Astrocyte (in vitro differentiated cells and primary cell): ENCODE measurements around the gene SPZ1. TPM values are rescaled to one million over a fixed set of nuclear protein-coding genes. Genes with fewer than 3 reads are reported as not detected.

ENCODE experiments used
- DNase-seq: peaks from one replicate; pipeline ENCODE4 v3.0.0-alpha.2; 2010; ENCODE audit warnings: low read depth
- FAIRE-seq: peaks from 2 replicates; lab custom pipeline; 2011; peaks lifted over from hg19 to GRCh38; lab: Jason Lieb, UNC
- H2AFZ ChIP-seq: 2 replicates; pipeline ENCODE4 v1.6.0; 2012; ENCODE audit warnings: low read depth, low read length, inconsistent platforms
- H3K27ac ChIP-seq: 2 replicates; pipeline ENCODE4 v1.5.1; 2011; ENCODE audit warnings: low read depth, low read length, inconsistent platforms
- H3K27me3 ChIP-seq: 2 replicates; pipeline ENCODE4 v1.6.0; 2011; ENCODE audit warnings: low read length, inconsistent platforms; ENCODE audit not compliant: insufficient read depth
- H3K36me3 ChIP-seq: 2 replicates; pipeline ENCODE4 v1.5.1; 2011; ENCODE audit warnings: low read length, inconsistent platforms; ENCODE audit not compliant: insufficient read depth
- H3K4me1 ChIP-seq: 2 replicates; pipeline ENCODE4 v1.5.1; 2011; ENCODE audit warnings: low read length, inconsistent platforms; ENCODE audit not compliant: insufficient read depth
- H3K4me2 ChIP-seq: 2 replicates; pipeline ENCODE4 v1.6.0; 2012; ENCODE audit warnings: low read length, inconsistent platforms
- H3K4me3 ChIP-seq: 2 replicates; pipeline ENCODE4 v1.5.1; 2011; ENCODE audit warnings: low read depth, mild to moderate bottlenecking, low read length, inconsistent platforms; ENCODE audit not compliant: insufficient read depth
- H3K79me2 ChIP-seq: 2 replicates; pipeline ENCODE4 v1.6.0; 2012; ENCODE audit warnings: mild to moderate bottlenecking, low read length, inconsistent platforms; ENCODE audit not compliant: insufficient read depth
- H3K9ac ChIP-seq: 2 replicates; pipeline ENCODE4 v1.6.0; 2012; ENCODE audit warnings: mild to moderate bottlenecking, low read length, inconsistent platforms
- H3K9me3 ChIP-seq: 2 replicates; pipeline ENCODE4 v1.5.1; 2012; ENCODE audit warnings: low read depth, mild to moderate bottlenecking, low read length, inconsistent platforms; ENCODE audit not compliant: insufficient read depth
- H4K20me1 ChIP-seq: 2 replicates; pipeline ENCODE4 v1.6.0; 2012; ENCODE audit warnings: low read length, inconsistent platforms; ENCODE audit not compliant: insufficient read depth
- H3K27ac Mint-ChIP-seq: one replicate; pipeline ENCODE4 v1.8.0; 2021; ENCODE audit warnings: mild to moderate bottlenecking, mixed read lengths; ENCODE audit not compliant: unreplicated experiment
- H3K27me3 Mint-ChIP-seq: one replicate; pipeline ENCODE4 v1.8.0; 2021; ENCODE audit warnings: low read depth, mixed read lengths; ENCODE audit not compliant: unreplicated experiment
- H3K36me3 Mint-ChIP-seq: one replicate; pipeline ENCODE4 v1.8.0; 2021; ENCODE audit warnings: low read depth, mixed read lengths; ENCODE audit not compliant: unreplicated experiment
- H3K4me1 Mint-ChIP-seq: one replicate; pipeline ENCODE4 v1.8.0; 2021; ENCODE audit warnings: low read depth, mixed read lengths; ENCODE audit not compliant: unreplicated experiment
- H3K4me3 Mint-ChIP-seq: one replicate; pipeline ENCODE4 v1.8.0; 2021; ENCODE audit warnings: mild to moderate bottlenecking, moderate library complexity, mixed read lengths; ENCODE audit not compliant: unreplicated experiment
- H3K9me3 Mint-ChIP-seq: one replicate; pipeline ENCODE4 v1.8.0; 2021; ENCODE audit warnings: mild to moderate bottlenecking, mixed read lengths; ENCODE audit not compliant: unreplicated experiment
- EZH2 ChIP-seq: IDR thresholded peaks from 2 replicates; pipeline ENCODE4 v1.6.1; 2012; ENCODE audit warnings: mild to moderate bottlenecking, low read length, inconsistent platforms; ENCODE audit not compliant: insufficient read depth
- total RNA-seq: library from RNA; stranded (reverse); gene quantifications from 2 replicates; pipeline ENCODE4 v1.2.1, GENCODE V29; 2021
- TF ChIP-seq, protein P1 (sequence below): IDR thresholded peaks from 2 replicates; pipeline ENCODE4 v1.5.1; 2011; ENCODE audit warnings: low read depth, mild to moderate bottlenecking, inconsistent platforms, low read length, moderate library complexity; ENCODE audit not compliant: insufficient read depth

Gene SPZ1
- total RNA-seq, 1 donor from 2014 or later = not detected

- no peak for TF ChIP-seq EZH2
- TF ChIP-seq, protein P1, sequence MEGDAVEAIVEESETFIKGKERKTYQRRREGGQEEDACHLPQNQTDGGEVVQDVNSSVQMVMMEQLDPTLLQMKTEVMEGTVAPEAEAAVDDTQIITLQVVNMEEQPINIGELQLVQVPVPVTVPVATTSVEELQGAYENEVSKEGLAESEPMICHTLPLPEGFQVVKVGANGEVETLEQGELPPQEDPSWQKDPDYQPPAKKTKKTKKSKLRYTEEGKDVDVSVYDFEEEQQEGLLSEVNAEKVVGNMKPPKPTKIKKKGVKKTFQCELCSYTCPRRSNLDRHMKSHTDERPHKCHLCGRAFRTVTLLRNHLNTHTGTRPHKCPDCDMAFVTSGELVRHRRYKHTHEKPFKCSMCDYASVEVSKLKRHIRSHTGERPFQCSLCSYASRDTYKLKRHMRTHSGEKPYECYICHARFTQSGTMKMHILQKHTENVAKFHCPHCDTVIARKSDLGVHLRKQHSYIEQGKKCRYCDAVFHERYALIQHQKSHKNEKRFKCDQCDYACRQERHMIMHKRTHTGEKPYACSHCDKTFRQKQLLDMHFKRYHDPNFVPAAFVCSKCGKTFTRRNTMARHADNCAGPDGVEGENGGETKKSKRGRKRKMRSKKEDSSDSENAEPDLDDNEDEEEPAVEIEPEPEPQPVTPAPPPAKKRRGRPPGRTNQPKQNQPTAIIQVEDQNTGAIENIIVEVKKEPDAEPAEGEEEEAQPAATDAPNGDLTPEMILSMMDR = no peak
- Mint-ChIP-seq H3K4me3 (no peak overlapping the region), H3K36me3 (no peaks in the 10 kb centered on the region), H3K9me3 (no peaks in the 10 kb centered on the region), H3K4me1 (no peaks in the 10 kb centered on the region), H3K27ac (no peak overlapping the region), H3K27me3 (no peaks in the 10 kb centered on the region)
- Histone ChIP-seq H3K27ac (no peak overlapping the region), H3K27me3 (no peaks in the 10 kb centered on the region), H3K4me1 (no peaks in the 10 kb centered on the region), H3K9ac (no peak overlapping the region), H3K4me2 (no peak overlapping the region), H3K4me3 (no peak overlapping the region), H4K20me1 (no peaks in the 10 kb centered on the region), H3K79me2 (no peaks in the 10 kb centered on the region), H2AFZ (no peak overlapping the region), H3K9me3 (no peaks in the 10 kb centered on the region), H3K36me3 (no peaks in the 10 kb centered on the region)
- FAIRE-seq (no peak), DNase-seq (no peak)
These were observed 30.5 kb upstream of the SPZ1 start for GRCh38 chr5:80289320-80289719.

GRCh38 chr5:80291761-80292160 lies 28.0 kb upstream of the SPZ1 start:
- H3K27me3 ChIP-seq = no peaks in the 10 kb centered on the region
- DNase-seq = no peak
- H3K4me3 ChIP-seq = no peak overlapping the region
- no peak overlapping the region for H3K27ac Mint-ChIP-seq
- TF ChIP-seq, protein P1 = no peak
- no peak for TF ChIP-seq EZH2
- H3K27ac ChIP-seq = no peak overlapping the region
- H3K27me3 Mint-ChIP-seq = no peaks in the 10 kb centered on the region
- H3K79me2 ChIP-seq = no peaks in the 10 kb centered on the region
- H3K4me2 ChIP-seq = no peak overlapping the region
- H3K9ac ChIP-seq = no peak overlapping the region
- H3K36me3 ChIP-seq = no peaks in the 10 kb centered on the region
- FAIRE-seq = no peak
- H3K4me3 Mint-ChIP-seq = no peak overlapping the region
- H3K9me3 ChIP-seq = no peaks in the 10 kb centered on the region
- H3K9me3 Mint-ChIP-seq = no peaks in the 10 kb centered on the region
- H3K4me1 ChIP-seq = no peaks in the 10 kb centered on the region
- H3K4me1 Mint-ChIP-seq = no peaks in the 10 kb centered on the region
- no peaks in the 10 kb centered on the region for H4K20me1 ChIP-seq
- H3K36me3 Mint-ChIP-seq = no peaks in the 10 kb centered on the region
- no peak overlapping the region for H2AFZ ChIP-seq

GRCh38 chr5:80296121-80296520 lies 23.7 kb upstream of the SPZ1 start:
- Mint-ChIP-seq H3K36me3 (no peaks in the 10 kb centered on the region), H3K4me3 (no peak overlapping the region), H3K9me3 (no peaks in the 10 kb centered on the region), H3K4me1 (no peaks in the 10 kb centered on the region), H3K27ac (no peak overlapping the region), H3K27me3 (no peaks in the 10 kb centered on the region)
- Histone ChIP-seq H2AFZ (no peak overlapping the region), H3K79me2 (no peaks in the 10 kb centered on the region), H3K27ac (no peak overlapping the region), H3K27me3 (no peaks in the 10 kb centered on the region), H4K20me1 (no peaks in the 10 kb centered on the region), H3K4me2 (no peak overlapping the region), H3K9me3 (no peaks in the 10 kb centered on the region), H3K36me3 (no peaks in the 10 kb centered on the region), H3K4me1 (no peaks in the 10 kb centered on the region), H3K4me3 (no peak overlapping the region), H3K9ac (no peak overlapping the region)
- TF ChIP-seq EZH2 = no peak
- TF ChIP-seq, protein P1 = no peak
- DNase-seq = no peak
- no peak for FAIRE-seq
